Kidney epithelial cell (primary cell): Measurements from ENCODE around the gene GSTA5. TPM values are rescaled to one million over a fixed set of nuclear protein-coding genes. Genes with fewer than 3 reads are reported as not detected.
"Not testable (repeated sequence)": the region's sequence is repeated elsewhere in the genome, so short reads cannot be mapped to it uniquely, and the experiment has no call there.

Experiments
- DNase-seq: peaks from one replicate; pipeline ENCODE4 v3.0.0-alpha.2; 2010; ENCODE audit warnings: low read depth
- H3K27me3 ChIP-seq: 2 replicates; pipeline ENCODE4 v1.6.0; 2011; ENCODE audit warnings: low read length; ENCODE audit not compliant: control insufficient read depth, insufficient read depth
- H3K36me3 ChIP-seq: 2 replicates; pipeline ENCODE4 v1.5.1; 2011; ENCODE audit warnings: low read length; ENCODE audit not compliant: control insufficient read depth, insufficient read depth
- H3K4me3 ChIP-seq: 2 replicates; pipeline ENCODE4 v1.5.1; 2011; ENCODE audit warnings: low read depth, mild to moderate bottlenecking, control low read depth, low read length
- total RNA-seq: library from RNA; depleted of rRNA; stranded (reverse); fragments of >200 nt; gene quantifications from 2 replicates; pipeline ENCODE4 v1.2.3, GENCODE V29; 2015
- TF ChIP-seq, protein P1 (sequence below): IDR thresholded peaks from 2 replicates; pipeline ENCODE4 v1.5.1; 2011; ENCODE audit warnings: mild to moderate bottlenecking, moderate library complexity, low read length, control low read depth, inconsistent platforms; ENCODE audit not compliant: insufficient read depth, poor library complexity, severe bottlenecking

GSTA5 gene
- total RNA-seq, 1 donor from 2014 or later: not detected

DNA sequence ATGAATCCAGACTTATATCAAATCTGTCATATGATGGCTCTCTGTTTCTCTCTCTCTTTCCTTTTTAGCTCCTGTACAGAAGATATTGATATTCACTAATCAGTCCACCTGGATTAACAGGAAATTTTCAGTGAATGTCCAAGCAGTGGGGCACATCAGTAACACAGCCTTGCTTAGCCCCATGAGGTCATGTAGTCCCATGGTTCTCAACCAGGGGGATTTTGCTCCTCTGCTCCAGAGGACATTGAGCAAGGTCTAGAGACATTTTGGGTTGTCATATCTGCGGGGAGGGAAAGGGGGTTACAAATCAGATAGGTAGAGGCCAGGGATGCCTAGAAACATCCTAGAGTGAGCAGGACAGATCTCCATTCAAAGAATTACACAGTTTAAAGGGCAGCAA is 37.8 kb downstream of the GSTA5 start:
- Histone ChIP-seq H3K27me3 (no peaks in the 10 kb centered on the region), H3K4me3 (no peak overlapping the region), H3K36me3 (no peaks in the 10 kb centered on the region)
- no peak for DNase-seq
- TF ChIP-seq, protein P1, sequence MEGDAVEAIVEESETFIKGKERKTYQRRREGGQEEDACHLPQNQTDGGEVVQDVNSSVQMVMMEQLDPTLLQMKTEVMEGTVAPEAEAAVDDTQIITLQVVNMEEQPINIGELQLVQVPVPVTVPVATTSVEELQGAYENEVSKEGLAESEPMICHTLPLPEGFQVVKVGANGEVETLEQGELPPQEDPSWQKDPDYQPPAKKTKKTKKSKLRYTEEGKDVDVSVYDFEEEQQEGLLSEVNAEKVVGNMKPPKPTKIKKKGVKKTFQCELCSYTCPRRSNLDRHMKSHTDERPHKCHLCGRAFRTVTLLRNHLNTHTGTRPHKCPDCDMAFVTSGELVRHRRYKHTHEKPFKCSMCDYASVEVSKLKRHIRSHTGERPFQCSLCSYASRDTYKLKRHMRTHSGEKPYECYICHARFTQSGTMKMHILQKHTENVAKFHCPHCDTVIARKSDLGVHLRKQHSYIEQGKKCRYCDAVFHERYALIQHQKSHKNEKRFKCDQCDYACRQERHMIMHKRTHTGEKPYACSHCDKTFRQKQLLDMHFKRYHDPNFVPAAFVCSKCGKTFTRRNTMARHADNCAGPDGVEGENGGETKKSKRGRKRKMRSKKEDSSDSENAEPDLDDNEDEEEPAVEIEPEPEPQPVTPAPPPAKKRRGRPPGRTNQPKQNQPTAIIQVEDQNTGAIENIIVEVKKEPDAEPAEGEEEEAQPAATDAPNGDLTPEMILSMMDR: no peak

DNA sequence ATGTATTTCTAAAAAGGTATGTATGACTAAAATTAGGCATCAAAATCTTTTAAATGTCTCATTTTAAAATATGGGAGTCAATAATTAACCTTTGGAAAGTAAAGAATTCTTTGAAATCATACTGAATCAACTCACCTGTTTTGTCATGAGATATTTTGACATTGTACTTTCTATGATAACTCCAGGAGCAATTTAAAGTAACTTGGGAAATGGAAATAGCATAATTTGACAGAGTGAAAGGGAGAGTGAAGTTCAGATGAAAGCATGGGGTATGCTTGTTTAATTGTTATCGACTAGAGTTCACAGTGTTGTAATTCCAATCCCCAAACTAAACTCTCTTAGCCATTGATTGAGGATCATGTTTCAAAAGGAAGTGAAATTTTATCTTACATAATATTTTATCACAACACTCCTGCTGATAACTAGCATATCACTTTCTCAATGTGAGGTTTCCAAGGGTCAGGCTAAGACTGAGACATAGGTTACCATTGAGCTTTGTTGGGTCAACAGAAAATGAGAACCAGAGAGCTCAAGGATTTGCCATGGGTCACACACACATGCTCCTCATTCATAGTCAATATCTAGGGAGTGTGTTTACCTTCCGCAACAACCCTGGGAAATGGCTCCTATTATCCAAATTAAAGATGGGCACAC is 39.3 kb downstream of the GSTA5 start:
- TF ChIP-seq, protein P1: no peak
- no peak for DNase-seq
- no peaks in the 10 kb centered on the region for H3K36me3 ChIP-seq
- no peak overlapping the region for H3K4me3 ChIP-seq
- no peaks in the 10 kb centered on the region for H3K27me3 ChIP-seq

DNA sequence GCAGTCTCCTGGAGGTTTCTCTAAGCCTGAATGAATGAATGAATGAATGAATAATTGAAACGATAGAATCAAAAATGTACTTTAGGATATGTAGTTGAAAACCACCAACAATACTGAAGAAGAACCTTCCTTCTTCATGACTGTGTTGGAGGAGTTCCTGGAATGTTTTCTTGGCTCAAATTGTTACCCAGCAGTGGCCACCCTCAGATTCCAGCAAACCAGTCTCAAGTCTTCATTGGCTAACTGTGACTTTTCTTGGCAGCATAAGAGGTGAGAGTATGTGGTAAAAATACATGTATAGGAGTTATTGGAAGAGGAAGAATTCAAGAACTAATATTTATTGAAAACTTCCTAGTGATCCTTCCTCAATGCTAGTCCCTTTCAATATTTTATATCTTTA is 41.3 kb downstream of the GSTA5 start:
- H3K27me3 ChIP-seq, H3K36me3 ChIP-seq, H3K4me3 ChIP-seq, DNase-seq: not testable (repeated sequence)

DNA sequence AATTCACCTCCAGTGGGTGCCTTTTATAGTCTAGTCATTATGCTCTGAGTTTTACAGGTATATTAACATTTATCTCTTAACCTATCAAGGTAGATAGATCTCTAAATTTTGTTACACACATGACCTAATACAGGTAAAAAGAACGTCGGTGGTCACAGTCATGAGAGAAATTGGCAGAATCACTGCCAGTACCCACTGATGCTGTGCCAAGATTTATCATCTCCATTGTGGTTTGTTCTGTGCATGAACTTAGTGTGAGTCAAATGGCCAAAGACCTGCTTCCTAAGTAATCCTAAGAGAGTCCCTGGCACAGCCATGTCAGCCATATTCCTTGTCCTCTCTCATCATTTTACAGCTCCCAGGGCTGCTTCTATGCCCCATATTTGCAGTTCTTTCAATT is 46.2 kb downstream of the GSTA5 start:
- not testable (repeated sequence) for DNase-seq, H3K36me3 ChIP-seq, H3K4me3 ChIP-seq, H3K27me3 ChIP-seq

DNA sequence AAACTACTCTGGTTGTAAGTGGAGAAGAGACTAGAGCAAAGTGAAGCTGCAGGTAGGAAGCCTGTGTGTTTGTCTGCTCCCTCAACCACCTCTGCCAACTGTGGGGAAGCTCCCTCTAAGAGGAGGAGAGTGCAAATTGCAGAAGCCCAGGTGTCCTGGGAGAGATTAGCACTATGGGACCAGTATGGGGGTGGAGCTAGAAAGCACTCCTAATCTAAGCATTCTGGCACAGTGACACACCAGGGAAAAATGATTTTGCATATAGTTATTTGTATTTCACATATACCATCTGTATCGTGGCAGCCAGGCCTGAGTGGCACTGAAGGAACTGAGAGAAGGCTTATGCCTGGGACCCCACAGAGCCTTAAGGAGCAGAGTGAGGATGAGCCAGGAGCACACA is 49.8 kb downstream of the GSTA5 start:
- Histone ChIP-seq H3K36me3 (no peaks in the 10 kb centered on the region), H3K27me3 (no peaks in the 10 kb centered on the region), H3K4me3 (no peak overlapping the region)
- DNase-seq: no peak
- TF ChIP-seq, protein P1: no peak

DNA sequence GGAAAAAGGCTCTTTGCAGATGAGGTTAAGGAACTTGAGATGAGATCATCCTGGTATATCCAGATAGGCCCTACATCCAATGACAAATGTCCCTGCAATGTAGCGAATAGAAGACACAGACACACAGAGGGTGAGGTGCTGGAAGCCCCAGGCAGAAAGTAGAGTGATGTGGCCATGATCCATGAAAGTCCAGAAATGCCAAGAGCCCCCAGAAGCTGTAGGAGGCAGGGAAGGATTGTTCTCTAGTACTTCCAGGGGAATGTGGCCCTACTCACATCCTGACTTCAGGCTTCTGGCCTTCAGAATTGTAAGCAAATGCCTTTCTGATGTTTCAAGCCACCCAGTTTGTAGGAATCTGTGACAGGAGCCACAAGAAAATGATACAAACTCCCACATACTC is 51.0 kb downstream of the GSTA5 start:
- DNase-seq, H3K36me3 ChIP-seq, H3K4me3 ChIP-seq, H3K27me3 ChIP-seq: not testable (repeated sequence)

DNA sequence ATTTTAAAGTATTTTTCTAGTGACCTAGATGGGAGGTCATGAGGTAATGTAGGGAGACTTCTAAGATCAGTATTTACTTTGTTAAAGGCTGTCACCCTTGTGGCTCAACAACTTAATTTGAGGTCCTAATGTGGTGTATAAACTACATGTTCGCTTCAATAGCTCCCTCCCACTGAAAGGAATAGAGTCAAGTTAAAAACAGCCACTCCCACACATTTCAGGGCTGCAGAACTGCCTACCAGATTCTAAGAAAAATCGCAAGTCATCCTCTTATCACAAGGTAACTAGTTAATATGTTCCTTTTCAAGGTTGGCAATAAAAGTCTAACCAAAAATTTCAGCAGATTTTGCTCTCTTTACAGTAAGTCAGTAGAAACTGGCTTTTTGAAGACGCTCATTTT is 52.1 kb downstream of the GSTA5 start:
- Histone ChIP-seq H3K4me3 (no peak overlapping the region), H3K27me3 (no peaks in the 10 kb centered on the region), H3K36me3 (no peaks in the 10 kb centered on the region)
- TF ChIP-seq, protein P1: no peak
- DNase-seq: no peak
